ENCODE data around the gene CHML.
"Not testable (repeated sequence)": the region's sequence is repeated elsewhere in the genome, so short reads cannot be mapped to it uniquely, and the experiment has no call there.

CHML gene

GRCh38 chr1:241660424-241660972 lies 20.3 kb upstream of the CHML start:
- DNase-seq (ENCODE audit: low read depth): no peak
- no peak overlapping the region for H3K4me3 ChIP-seq (ENCODE audit: low read depth, low read length)
- no peak for TF ChIP-seq CTCF (IDR thresholded peaks at IDR 0.05; ENCODE audit: control insufficient read depth, extremely low read depth, insufficient read depth)

DNA sequence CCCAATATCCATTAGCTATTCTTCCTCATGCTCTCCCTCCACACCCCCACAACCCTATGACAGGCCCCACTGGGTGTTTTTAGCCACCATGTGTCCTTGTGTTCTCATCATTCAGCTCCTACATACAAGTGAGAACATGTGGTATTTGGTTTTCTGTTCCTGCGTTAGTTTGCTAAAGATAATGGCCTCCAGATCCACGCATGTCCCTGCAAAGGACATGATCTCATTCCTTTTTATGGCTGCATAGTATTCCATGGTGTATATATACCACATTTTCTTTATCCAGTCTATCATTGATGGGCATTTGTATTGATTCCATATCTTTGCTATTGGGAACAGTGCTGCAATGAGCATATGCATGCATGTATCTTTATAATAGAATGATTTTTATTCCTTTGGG lies 18.8 kb upstream of the CHML start:
- not testable (repeated sequence) for DNase-seq (ENCODE audit: low read depth); H3K4me3 ChIP-seq (ENCODE audit: low read depth, low read length)

GRCh38 chr1:241658081-241658793 lies 18.1 kb upstream of the CHML start:
- no peak for DNase-seq (ENCODE audit: low read depth)
- no peak overlapping the region for H3K4me3 ChIP-seq (ENCODE audit: low read depth, low read length)
- no peak for TF ChIP-seq CTCF (IDR thresholded peaks at IDR 0.05; ENCODE audit: control insufficient read depth, extremely low read depth, insufficient read depth)

GRCh38 chr1:241654641-241655040 lies 14.5 kb upstream of the CHML start:
- no peak overlapping the region for H3K4me3 ChIP-seq (ENCODE audit: low read depth, low read length)
- no peak for TF ChIP-seq CTCF (IDR thresholded peaks at IDR 0.05; ENCODE audit: control insufficient read depth, extremely low read depth, insufficient read depth)

DNA sequence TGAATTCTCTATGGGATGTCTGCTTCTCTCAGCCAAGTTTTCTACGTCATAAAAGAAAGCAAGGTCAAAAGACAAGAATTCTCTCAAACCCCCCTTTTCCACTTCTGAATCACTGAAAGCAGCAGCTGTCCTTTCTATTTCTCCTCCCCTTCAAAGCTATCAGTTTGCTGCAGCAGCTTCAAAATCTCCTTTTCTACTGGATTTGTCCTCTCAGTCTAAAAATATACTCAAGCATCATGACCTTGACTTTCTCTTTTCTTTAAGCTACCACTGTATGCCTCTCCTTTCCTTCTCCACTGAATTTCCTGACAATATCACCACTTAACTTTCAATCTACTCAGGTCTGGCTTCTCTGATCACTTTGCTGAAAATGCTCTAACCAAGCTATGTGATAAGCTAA lies 13.8 kb upstream of the CHML start:
- no peak for DNase-seq (ENCODE audit: low read depth)
- TF ChIP-seq CTCF (IDR thresholded peaks at IDR 0.05; ENCODE audit: control insufficient read depth, extremely low read depth, insufficient read depth): no peak

More at GRCh38 chr1:241654641-241655040, 14.5 kb upstream of the CHML start:
- no peak for DNase-seq (ENCODE audit: low read depth)

DNA sequence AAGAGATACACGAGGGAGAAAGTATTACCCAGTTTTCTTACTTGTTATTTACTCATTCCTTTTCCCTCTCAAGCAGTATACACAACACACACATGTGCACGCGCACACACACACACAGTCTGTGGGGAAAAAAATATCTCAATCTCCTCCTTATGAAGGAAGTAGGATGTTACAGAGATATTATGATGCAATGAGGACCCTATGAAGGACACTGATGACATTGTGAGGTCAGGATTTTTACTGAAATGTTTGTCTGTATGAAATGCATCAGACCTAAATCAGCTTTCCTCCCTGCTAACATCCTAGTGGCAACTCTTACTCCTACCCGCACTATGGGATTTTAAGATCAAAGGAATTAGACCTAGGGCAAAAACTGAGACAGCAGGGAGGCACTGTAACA lies 11.8 kb upstream of the CHML start, which contains the start of gene WDR64:
Gene WDR64, plus strand, starts transcription at position 270 of the 400 bp plus-strand sequence. CDS start 204 bp downstream, outside the sequence.
- DNase-seq (ENCODE audit: low read depth): no peak
- TF ChIP-seq CTCF (IDR thresholded peaks at IDR 0.05; ENCODE audit: control insufficient read depth, extremely low read depth, insufficient read depth): no peak
- no peak within 1 kb of the TSS for H3K4me3 ChIP-seq (ENCODE audit: low read depth, low read length)

More for the DNA sequence above, 13.8 kb upstream of the CHML start:
- no peak overlapping the region for H3K4me3 ChIP-seq (ENCODE audit: low read depth, low read length)

- H3K4me3 ChIP-seq (ENCODE audit: low read depth, low read length): no peak overlapping the region
- no peak for DNase-seq (ENCODE audit: low read depth)
- TF ChIP-seq CTCF (IDR thresholded peaks at IDR 0.05; ENCODE audit: control insufficient read depth, extremely low read depth, insufficient read depth): no peak
Measured at GRCh38 chr1:241648159-241648558, 8.0 kb upstream of the CHML start.
